Measurements from ENCODE around the gene CLPTM1. TPM values are rescaled to one million over a fixed set of nuclear protein-coding genes. Genes with fewer than 3 reads are reported as not detected.

Gene CLPTM1
- total RNA-seq, 1 donor from 2014 or later, result 98.8 TPM

- TF ChIP-seq CTCF (IDR thresholded peaks at IDR 0.05; ENCODE audit: unreplicated experiment), result no peak
- peaks cover 2% of the 10 kb centered on the region for H3K36me3 Mint-ChIP-seq (ENCODE audit: insufficient read depth)
Measured at GRCh38 chr19:45010306-45010705, 55.1 kb downstream of the CLPTM1 start.

GRCh38 chr19:45011959-45012358, 56.8 kb downstream of the CLPTM1 start:
- no peaks in the 10 kb centered on the region for H3K27me3 Mint-ChIP-seq
- peaks cover 2% of the 10 kb centered on the region for H3K36me3 Mint-ChIP-seq (ENCODE audit: insufficient read depth)
- no peak overlapping the region for H3K27ac Mint-ChIP-seq
- H3K9me3 Mint-ChIP-seq (ENCODE audit: low read depth), result no peaks in the 10 kb centered on the region
- H3K4me3 Mint-ChIP-seq (ENCODE audit: low read depth), result no peak overlapping the region
- no peaks in the 10 kb centered on the region for H3K4me1 Mint-ChIP-seq (ENCODE audit: low read depth)
- DNase-seq (ENCODE audit: low spot score, unreplicated experiment), result no peak
- no peak for TF ChIP-seq CTCF (IDR thresholded peaks at IDR 0.05; ENCODE audit: unreplicated experiment)

More at GRCh38 chr19:45010306-45010705, 55.1 kb downstream of the CLPTM1 start:
- H3K4me1 Mint-ChIP-seq (ENCODE audit: low read depth), result no peaks in the 10 kb centered on the region
- H3K4me3 Mint-ChIP-seq (ENCODE audit: low read depth), result no peak overlapping the region
- no peak for DNase-seq (ENCODE audit: low spot score, unreplicated experiment)
- no peaks in the 10 kb centered on the region for H3K27me3 Mint-ChIP-seq
- H3K9me3 Mint-ChIP-seq (ENCODE audit: low read depth), result no peaks in the 10 kb centered on the region
- H3K27ac Mint-ChIP-seq, result no peak overlapping the region

- Mint-ChIP-seq H3K36me3 (ENCODE audit: insufficient read depth) (no peaks in the 10 kb centered on the region), H3K27me3 (no peaks in the 10 kb centered on the region), H3K4me3 (ENCODE audit: low read depth) (no peak overlapping the region), H3K9me3 (ENCODE audit: low read depth) (no peaks in the 10 kb centered on the region), H3K4me1 (ENCODE audit: low read depth) (no peaks in the 10 kb centered on the region), H3K27ac (no peak overlapping the region)
- DNase-seq (ENCODE audit: low spot score, unreplicated experiment), result peak; percentile 56
- peak; percentile 69 for TF ChIP-seq CTCF (IDR thresholded peaks at IDR 0.05; ENCODE audit: unreplicated experiment)
Measured at GRCh38 chr19:45016388-45017314, 61.5 kb downstream of the CLPTM1 start.

GRCh38 chr19:45019187-45019586, 64.0 kb downstream of the CLPTM1 start:
- H3K4me3 Mint-ChIP-seq (ENCODE audit: low read depth), result no peak overlapping the region

GRCh38 chr19:45020071-45020470, 64.9 kb downstream of the CLPTM1 start:
- Mint-ChIP-seq H3K4me1 (ENCODE audit: low read depth) (no peaks in the 10 kb centered on the region), H3K36me3 (ENCODE audit: insufficient read depth) (no peaks in the 10 kb centered on the region), H3K4me3 (ENCODE audit: low read depth) (no peak overlapping the region), H3K27me3 (no peaks in the 10 kb centered on the region), H3K9me3 (ENCODE audit: low read depth) (no peaks in the 10 kb centered on the region), H3K27ac (no peak overlapping the region)
- no peak for TF ChIP-seq CTCF (IDR thresholded peaks at IDR 0.05; ENCODE audit: unreplicated experiment)
- DNase-seq (ENCODE audit: low spot score, unreplicated experiment), result no peak

More at GRCh38 chr19:45019187-45019586, 64.0 kb downstream of the CLPTM1 start:
- Mint-ChIP-seq H3K9me3 (ENCODE audit: low read depth) (no peaks in the 10 kb centered on the region), H3K4me1 (ENCODE audit: low read depth) (no peaks in the 10 kb centered on the region), H3K36me3 (ENCODE audit: insufficient read depth) (no peaks in the 10 kb centered on the region), H3K27me3 (no peaks in the 10 kb centered on the region), H3K27ac (no peak overlapping the region)
- no peak for TF ChIP-seq CTCF (IDR thresholded peaks at IDR 0.05; ENCODE audit: unreplicated experiment)
- DNase-seq (ENCODE audit: low spot score, unreplicated experiment), result no peak

Measured in progenitor cell of endocrine pancreas (in vitro differentiated cells).